Neural cell (in vitro differentiated cells): ENCODE measurements around the gene EHBP1. TPM values are rescaled to one million over a fixed set of nuclear protein-coding genes. Genes with fewer than 3 reads are reported as not detected.

ENCODE experiments used
- H2AFZ ChIP-seq: fragments of 200-600, 300-800 bp; sonication (generic), shearing (Covaris generic); 2 replicates; pipeline ENCODE4 v1.6.0; 2014; ENCODE audit warnings: low read depth, mild to moderate bottlenecking, antibody characterized with exemption, low read length, moderate library complexity
- H3F3A ChIP-seq: fragments of 200-600 bp; shearing (Covaris generic); 2 replicates; pipeline ENCODE4 v1.6.1; 2016; ENCODE audit warnings: mild to moderate bottlenecking, moderate library complexity, mixed read lengths, antibody characterized with exemption, low read length; ENCODE audit not compliant: insufficient read depth, poor library complexity, severe bottlenecking
- H3K27ac ChIP-seq: fragments of 200-600, 300-800 bp; sonication (generic), shearing (Covaris generic); 2 replicates; pipeline ENCODE4 v1.5.1; 2014; ENCODE audit warnings: mild to moderate bottlenecking, low read length, moderate library complexity
- H3K27me3 ChIP-seq: fragments of 300-800, 200-600 bp; sonication (generic), shearing (Covaris generic); 2 replicates; pipeline ENCODE4 v1.6.0; 2014; ENCODE audit warnings: mild to moderate bottlenecking, low read depth, low read length, moderate library complexity; ENCODE audit not compliant: insufficient read depth
- H3K36me3 ChIP-seq: fragments of 300-800, 200-600 bp; sonication (generic), shearing (Covaris generic); 2 replicates; pipeline ENCODE4 v1.5.1; 2014; ENCODE audit warnings: mild to moderate bottlenecking, antibody characterized with exemption, low read length, moderate library complexity; ENCODE audit not compliant: insufficient read depth
- H3K4me2 ChIP-seq: fragments of 300-800, 200-600 bp; sonication (generic), shearing (Covaris generic); 2 replicates; pipeline ENCODE4 v1.6.0; 2014; ENCODE audit warnings: mild to moderate bottlenecking, low read length
- H3K4me3 ChIP-seq: fragments of 300-800, 200-600 bp; sonication (generic), shearing (Covaris generic); 2 replicates; pipeline ENCODE4 v1.5.1; 2014; ENCODE audit warnings: mild to moderate bottlenecking, low read length, moderate library complexity
- H3K79me2 ChIP-seq: fragments of 200-600 bp; shearing (Covaris generic); replicated peaks from 2 replicates; pipeline ENCODE4 v1.6.0; 2014; ENCODE audit warnings: mild to moderate bottlenecking, low read length, moderate library complexity; ENCODE audit not compliant: insufficient read depth
- H3K9ac ChIP-seq: fragments of 300-800, 200-600 bp; sonication (generic), shearing (Covaris generic); 2 replicates; pipeline ENCODE4 v1.6.1; 2016; ENCODE audit warnings: mild to moderate bottlenecking, low read length, mixed read lengths
- H3K9me2 ChIP-seq: fragments of 200-600 bp; shearing (Covaris generic); 2 replicates; pipeline ENCODE4 v1.6.1; 2016; ENCODE audit warnings: mild to moderate bottlenecking, low read length, mixed read lengths; ENCODE audit not compliant: insufficient read depth
- H3K9me3 ChIP-seq: fragments of 200-600, 300-800 bp; sonication (generic), shearing (Covaris generic); 2 replicates; pipeline ENCODE4 v1.6.1; 2016; ENCODE audit warnings: mild to moderate bottlenecking, mixed run types, low read length, moderate library complexity, mixed read lengths
- H4K20me1 ChIP-seq: fragments of 200-600 bp; shearing (Covaris generic); 2 replicates; pipeline ENCODE4 v1.6.1; 2016; ENCODE audit warnings: mild to moderate bottlenecking, mixed run types; ENCODE audit not compliant: insufficient read depth
- CTCF ChIP-seq: fragments of 450-650 bp; IDR thresholded peaks from 2 replicates; pipeline ENCODE4 v1.5.1; 2014; ENCODE audit warnings: antibody characterized with exemption, mild to moderate bottlenecking, moderate library complexity; ENCODE audit not compliant: poor library complexity, severe bottlenecking
- EP300 ChIP-seq: fragments of 450-650 bp; conservative IDR thresholded peaks from 2 replicates; pipeline ENCODE4 v1.6.1; 2014; ENCODE audit warnings: antibody characterized with exemption, mild to moderate bottlenecking, moderate library complexity; ENCODE audit not compliant: poor library complexity, severe bottlenecking
- EZH2 ChIP-seq: fragments of 200-600, 300-800 bp; shearing (Covaris generic), sonication (generic); IDR thresholded peaks from 2 replicates; pipeline ENCODE4 v1.6.1; 2014; ENCODE audit warnings: antibody characterized with exemption, low read length, borderline replicate concordance, mild to moderate bottlenecking; ENCODE audit not compliant: insufficient read depth, poor library complexity, severe bottlenecking
- MXI1 ChIP-seq: fragments of 450-650 bp; conservative IDR thresholded peaks from 2 replicates; pipeline ENCODE4 v1.6.1; 2014; ENCODE audit warnings: antibody characterized with exemption, mild to moderate bottlenecking; ENCODE audit not compliant: poor library complexity, severe bottlenecking
- POLR2AphosphoS5 ChIP-seq: IDR thresholded peaks from 2 replicates; pipeline ENCODE4 v1.6.1; 2012
- RAD21 ChIP-seq: fragments of 450-650 bp; conservative IDR thresholded peaks from 2 replicates; pipeline ENCODE4 v1.6.1; 2014; ENCODE audit warnings: antibody characterized with exemption, mild to moderate bottlenecking, moderate library complexity
- SMC3 ChIP-seq: fragments of 450-650 bp; conservative IDR thresholded peaks from 2 replicates; pipeline ENCODE4 v1.6.1; 2014; ENCODE audit warnings: antibody characterized with exemption, mild to moderate bottlenecking, moderate library complexity; ENCODE audit not compliant: poor library complexity
- TAF1 ChIP-seq: IDR thresholded peaks from 2 replicates; pipeline ENCODE4 v1.6.1; 2012; ENCODE audit warnings: low read depth
- polyA plus RNA-seq: library from polyadenylated mRNA; depleted of rRNA; stranded (reverse); fragments of >200 nt; gene quantifications from 2 replicates; pipeline ENCODE4 v1.2.3, GENCODE V29; 2014
- TF ChIP-seq, protein P1 (sequence below): IDR thresholded peaks from 2 replicates; pipeline ENCODE4 v1.6.1; 2012; ENCODE audit warnings: borderline replicate concordance

EHBP1 gene
- polyA plus RNA-seq, 1 donor from 2014 or later, result 52.6 TPM

DNA sequence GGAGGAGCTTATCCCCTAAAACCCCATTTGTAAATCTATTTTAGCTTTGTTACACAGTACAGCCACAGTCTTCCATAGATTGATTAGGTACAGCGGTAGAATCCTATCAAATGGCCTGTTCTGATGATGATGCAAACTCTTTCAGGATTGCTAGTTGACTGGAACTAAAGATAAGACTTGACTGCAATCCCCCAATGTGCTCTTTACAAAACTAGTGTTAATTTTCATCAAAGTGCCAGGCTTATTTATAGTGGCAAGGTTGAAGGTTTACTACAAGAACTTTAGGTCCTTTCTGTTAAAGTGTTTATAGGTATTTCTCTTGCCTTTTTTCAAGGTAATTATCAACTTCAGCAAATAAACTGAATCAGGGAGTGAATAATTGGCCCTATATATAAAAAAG is 336.1 kb downstream of the EHBP1 start:
- Histone ChIP-seq H2AFZ (no peak overlapping the region), H3K4me3 (no peak overlapping the region), H3K9ac (no peak overlapping the region), H3K9me2 (no peaks in the 10 kb centered on the region), H4K20me1 (no peaks in the 10 kb centered on the region), H3K27me3 (peaks cover 38% of the 10 kb centered on the region), H3K27ac (no peak overlapping the region), H3F3A (no peaks in the 10 kb centered on the region), H3K9me3 (no peaks in the 10 kb centered on the region), H3K4me2 (no peak overlapping the region), H3K79me2 (no peaks in the 10 kb centered on the region), H3K36me3 (peaks cover 4% of the 10 kb centered on the region)
- TF ChIP-seq EP300 (no peak), RAD21 (no peak), SMC3 (no peak), TAF1 (no peak), MXI1 (no peak), POLR2AphosphoS5 (no peak), EZH2 (no peak), CTCF (no peak)
- TF ChIP-seq, protein P1, sequence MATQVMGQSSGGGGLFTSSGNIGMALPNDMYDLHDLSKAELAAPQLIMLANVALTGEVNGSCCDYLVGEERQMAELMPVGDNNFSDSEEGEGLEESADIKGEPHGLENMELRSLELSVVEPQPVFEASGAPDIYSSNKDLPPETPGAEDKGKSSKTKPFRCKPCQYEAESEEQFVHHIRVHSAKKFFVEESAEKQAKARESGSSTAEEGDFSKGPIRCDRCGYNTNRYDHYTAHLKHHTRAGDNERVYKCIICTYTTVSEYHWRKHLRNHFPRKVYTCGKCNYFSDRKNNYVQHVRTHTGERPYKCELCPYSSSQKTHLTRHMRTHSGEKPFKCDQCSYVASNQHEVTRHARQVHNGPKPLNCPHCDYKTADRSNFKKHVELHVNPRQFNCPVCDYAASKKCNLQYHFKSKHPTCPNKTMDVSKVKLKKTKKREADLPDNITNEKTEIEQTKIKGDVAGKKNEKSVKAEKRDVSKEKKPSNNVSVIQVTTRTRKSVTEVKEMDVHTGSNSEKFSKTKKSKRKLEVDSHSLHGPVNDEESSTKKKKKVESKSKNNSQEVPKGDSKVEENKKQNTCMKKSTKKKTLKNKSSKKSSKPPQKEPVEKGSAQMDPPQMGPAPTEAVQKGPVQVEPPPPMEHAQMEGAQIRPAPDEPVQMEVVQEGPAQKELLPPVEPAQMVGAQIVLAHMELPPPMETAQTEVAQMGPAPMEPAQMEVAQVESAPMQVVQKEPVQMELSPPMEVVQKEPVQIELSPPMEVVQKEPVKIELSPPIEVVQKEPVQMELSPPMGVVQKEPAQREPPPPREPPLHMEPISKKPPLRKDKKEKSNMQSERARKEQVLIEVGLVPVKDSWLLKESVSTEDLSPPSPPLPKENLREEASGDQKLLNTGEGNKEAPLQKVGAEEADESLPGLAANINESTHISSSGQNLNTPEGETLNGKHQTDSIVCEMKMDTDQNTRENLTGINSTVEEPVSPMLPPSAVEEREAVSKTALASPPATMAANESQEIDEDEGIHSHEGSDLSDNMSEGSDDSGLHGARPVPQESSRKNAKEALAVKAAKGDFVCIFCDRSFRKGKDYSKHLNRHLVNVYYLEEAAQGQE, result no peak

GRCh38 chr2:63044362-63045327 is 339.1 kb downstream of the EHBP1 start:
- Histone ChIP-seq H3K9me2 (no peaks in the 10 kb centered on the region), H3K4me3 (no peak overlapping the region), H3K27ac (no peak overlapping the region), H3F3A (no peaks in the 10 kb centered on the region), H3K9me3 (no peaks in the 10 kb centered on the region), H2AFZ (no peak overlapping the region), H3K36me3 (peaks cover 4% of the 10 kb centered on the region), H3K4me2 (no peak overlapping the region), H3K27me3 (peaks cover 68% of the 10 kb centered on the region), H3K79me2 (no peaks in the 10 kb centered on the region), H4K20me1 (no peaks in the 10 kb centered on the region), H3K9ac (no peak overlapping the region)
- TF ChIP-seq EP300 (no peak), POLR2AphosphoS5 (no peak), RAD21 (no peak), EZH2 (no peak), TAF1 (no peak), SMC3 (no peak), CTCF (no peak), MXI1 (no peak)
- TF ChIP-seq, protein P1, result no peak
